GM19023 (cell line): Measurements from ENCODE around the gene HSD17B2.
"Not testable (repeated sequence)": the region's sequence is repeated elsewhere in the genome, so short reads cannot be mapped to it uniquely, and the experiment has no call there.

Experiments
- ATAC-seq: cut with Tn5 transposase; IDR thresholded peaks from one replicate; pipeline ENCODE4 v1.9.1; 2021; ENCODE audit warnings: mild to moderate bottlenecking, moderate library complexity; ENCODE audit not compliant: unreplicated experiment

HSD17B2 gene, protein sequence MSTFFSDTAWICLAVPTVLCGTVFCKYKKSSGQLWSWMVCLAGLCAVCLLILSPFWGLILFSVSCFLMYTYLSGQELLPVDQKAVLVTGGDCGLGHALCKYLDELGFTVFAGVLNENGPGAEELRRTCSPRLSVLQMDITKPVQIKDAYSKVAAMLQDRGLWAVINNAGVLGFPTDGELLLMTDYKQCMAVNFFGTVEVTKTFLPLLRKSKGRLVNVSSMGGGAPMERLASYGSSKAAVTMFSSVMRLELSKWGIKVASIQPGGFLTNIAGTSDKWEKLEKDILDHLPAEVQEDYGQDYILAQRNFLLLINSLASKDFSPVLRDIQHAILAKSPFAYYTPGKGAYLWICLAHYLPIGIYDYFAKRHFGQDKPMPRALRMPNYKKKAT

DNA sequence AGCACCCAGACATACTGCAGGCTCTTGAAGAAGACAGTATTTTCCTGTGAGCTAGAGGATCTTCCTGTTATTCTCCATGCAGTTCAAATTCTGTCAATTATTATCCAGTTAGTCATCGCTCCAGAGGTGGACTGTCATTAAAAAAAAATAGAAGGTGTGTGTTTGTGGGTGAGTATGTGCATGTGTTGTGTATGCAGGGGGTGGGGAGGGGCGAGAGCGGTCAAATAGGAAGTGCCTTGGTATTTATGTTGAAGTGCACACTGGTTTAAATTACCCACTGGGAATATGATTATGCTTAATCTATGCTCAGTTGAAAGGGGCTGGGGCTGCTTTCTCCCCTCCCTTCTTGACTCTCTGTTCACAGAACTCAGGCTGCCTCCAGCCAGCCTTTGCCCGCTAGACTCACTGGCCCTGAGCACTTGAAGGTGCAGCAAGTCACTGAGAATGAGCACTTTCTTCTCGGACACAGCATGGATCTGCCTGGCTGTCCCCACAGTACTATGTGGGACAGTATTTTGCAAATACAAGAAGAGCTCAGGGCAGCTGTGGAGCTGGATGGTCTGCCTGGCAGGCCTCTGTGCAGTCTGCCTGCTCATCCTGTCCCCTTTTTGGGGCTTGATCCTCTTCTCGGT, at the start of gene HSD17B2:
Gene HSD17B2, plus strand, starts transcription at position 273 of the 632 bp plus-strand sequence. Its CDS starts 172 bp downstream, at position 445.
- ATAC-seq: no peak

DNA sequence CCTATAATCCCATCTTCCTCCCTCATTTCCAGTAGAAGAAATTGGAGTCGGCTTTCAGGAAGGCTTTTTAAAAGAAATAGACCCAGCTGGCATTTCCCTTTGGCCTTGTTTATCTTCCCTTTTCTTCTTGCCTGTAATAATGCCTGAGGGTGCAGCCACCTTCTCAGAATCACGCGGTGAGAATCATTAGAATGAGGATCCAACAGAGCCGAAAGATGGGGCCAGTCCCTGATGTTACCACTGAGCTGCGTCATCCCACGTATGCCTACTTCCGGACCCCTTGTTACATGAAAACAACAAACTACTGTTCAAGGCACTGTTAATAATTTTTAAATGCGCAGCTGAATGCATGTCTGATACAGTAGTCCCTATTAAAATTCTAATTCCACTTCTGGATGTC, 47.9 kb upstream of the HSD17B2 start:
- ATAC-seq: no peak

DNA sequence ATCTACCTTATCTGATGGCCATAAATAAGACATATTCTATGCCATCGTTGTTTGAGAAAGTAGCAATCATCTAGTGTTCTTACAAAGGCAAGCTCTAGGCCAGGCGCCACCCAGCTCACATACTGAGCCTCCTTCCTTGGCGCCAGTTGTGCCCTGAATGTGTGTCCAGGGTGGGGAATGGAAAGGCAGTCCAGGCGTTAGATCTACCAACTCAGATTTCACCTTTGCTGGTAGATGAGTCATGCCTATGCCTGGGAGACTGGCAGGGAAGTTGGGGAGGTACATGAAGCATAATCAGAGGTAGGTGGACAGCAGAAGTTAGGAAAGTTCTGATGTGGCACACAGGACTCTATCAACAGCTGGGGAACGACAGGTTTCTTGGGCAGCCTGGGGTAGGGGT, 47.3 kb upstream of the HSD17B2 start:
- ATAC-seq: no peak

DNA sequence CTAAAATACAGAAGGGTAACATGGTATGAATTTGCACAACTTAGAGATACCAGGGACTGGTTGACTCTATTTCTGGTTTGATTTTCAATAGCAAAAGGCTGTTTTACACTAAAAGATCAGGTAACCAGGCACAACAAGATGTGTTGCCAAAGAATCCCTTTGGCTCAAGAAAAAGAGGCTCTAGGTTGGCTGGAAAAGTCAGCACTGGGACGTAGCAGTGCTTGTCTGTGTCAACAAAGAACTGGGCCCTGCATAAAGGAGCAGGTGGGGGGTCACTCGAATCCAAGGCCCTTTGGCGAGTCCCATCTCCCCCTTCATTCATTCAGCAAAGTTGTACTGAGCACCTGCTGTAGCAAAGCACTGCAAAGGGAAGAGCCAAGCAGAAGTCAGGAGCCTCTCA, 42.2 kb upstream of the HSD17B2 start:
- no peak for ATAC-seq

DNA sequence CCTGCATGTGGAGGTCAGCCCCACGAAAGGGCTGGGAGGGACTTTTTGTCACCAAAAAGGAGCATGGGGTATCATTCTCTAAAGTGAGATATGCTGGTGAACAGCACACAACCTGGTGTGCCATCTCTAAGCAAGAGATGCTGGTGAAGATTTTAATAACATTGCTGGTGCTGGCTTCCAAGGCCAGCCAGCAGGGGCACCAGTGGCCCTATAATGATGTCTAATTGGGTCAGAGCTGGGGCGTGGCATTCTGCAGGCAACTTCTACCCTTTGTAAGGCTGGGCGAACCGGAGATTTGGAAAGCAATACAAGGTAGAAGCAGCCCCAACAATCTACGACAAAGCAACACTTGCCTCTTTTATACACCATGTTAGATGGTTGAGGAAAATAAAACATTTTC, 40.6 kb upstream of the HSD17B2 start:
- no peak for ATAC-seq

DNA sequence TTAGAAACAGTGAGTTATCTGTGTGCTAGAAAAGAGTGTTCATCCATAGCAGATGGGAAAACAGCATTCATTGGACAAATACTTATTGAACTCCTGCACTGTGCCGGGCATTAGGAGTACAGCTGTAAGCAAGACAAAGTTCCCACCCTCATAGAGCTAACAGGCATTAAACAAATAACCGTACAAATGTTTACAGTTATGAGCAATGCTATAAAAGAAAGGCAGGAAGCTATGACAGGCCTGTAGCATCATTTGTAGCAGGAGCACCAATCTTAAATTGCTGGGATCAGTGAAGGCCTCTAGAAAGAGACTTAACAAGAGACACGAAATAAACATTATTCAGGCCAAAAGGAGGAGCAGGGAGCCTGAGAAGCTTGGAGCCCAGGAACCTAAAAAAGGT, 39.4 kb upstream of the HSD17B2 start:
- no peak for ATAC-seq

DNA sequence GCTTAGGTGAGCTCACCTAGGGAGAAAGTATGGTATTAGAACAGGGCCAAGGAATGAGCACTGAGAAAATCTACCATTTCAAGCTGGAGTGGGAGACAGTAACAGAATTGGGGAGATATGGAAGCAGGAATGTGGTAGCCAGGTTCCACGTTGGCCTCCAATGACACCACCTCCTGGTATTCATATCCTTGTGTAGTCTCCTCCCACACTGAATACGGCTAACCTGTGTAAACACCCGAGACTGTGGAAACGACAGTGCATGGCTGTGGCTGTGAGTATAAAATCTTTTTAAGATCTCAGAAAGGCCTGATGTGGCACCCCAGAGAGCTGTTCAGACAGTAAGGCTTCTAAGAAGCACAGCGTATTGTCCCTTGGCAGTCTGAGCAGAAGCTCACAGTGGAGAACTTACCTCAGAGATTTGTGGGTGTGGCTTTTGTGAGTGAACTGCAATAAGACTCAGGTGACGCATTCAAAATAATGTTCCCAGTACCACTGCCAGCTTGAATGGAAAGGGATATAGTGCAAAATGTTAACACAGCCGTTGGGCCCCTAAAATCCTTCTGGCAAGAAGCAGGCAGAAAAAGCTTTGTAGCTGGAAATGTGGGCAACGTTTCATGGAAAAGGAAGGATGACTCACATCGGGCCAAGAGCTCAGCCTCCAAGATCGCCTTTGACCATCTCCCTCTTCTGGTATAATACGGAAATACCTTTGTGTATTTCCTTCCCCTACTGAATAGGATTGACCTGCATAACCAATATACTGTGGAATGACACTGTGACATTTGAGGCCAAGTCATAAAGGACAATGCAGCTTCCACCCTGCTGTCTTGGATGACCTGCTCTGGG, 38.2 kb upstream of the HSD17B2 start:
- ATAC-seq: no peak

DNA sequence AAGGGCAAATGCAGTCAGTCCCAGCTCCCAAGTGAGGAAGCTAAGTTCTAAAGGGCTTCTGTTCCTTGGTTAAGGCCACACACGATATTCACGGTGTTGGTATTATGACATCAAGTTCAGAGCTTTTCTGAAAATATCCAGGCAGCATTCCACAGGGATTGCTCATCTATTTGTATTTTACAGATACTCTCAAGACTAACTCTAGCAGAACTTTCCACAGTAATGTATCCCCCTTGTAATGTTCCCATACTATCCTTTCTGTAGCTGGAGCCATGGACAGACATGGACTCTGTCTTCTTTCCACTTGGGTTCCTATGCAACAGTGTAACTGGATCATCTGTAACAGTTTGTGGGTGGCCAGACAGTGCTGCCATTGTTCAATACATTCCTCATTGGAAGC, 37.3 kb upstream of the HSD17B2 start:
- no peak for ATAC-seq

DNA sequence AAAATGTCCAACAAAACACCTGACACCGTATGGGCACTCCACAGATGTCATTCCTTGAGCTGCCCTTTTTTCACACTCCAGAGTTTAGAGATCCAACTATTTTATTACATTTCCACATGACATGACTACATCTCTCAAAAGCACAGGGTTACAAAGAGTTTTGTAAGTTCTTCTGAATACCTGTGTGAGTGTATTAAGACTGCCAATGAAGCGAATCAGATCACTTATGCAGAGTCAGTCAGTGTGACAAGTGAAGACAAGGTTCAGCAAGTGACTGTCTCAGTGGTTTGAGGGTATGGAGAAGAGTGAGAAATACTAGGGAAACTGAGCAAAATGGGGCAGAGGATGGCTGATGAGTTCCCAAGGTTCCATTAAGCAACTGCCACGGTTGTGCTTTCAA, 32.2 kb upstream of the HSD17B2 start:
- no peak for ATAC-seq

DNA sequence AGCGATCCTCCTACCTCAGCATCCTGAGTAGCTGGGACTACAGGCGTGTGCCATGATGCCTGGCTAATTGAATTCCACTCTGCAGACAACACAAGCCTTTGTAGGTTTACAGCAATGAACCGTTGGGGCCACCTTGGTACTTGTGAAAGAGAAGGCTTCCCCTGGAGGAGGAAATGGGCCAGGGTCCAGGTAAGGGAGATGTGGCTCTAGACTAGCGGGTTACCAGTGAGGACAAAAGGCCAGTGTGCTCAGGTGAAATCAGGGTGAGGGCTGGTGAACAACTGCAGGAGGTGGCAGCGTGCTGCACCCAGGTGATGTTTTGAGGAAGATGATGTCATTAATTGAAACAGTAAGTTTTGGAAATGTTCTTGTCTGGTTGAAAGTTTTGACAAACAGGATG, 30.5 kb upstream of the HSD17B2 start:
- no peak for ATAC-seq

DNA sequence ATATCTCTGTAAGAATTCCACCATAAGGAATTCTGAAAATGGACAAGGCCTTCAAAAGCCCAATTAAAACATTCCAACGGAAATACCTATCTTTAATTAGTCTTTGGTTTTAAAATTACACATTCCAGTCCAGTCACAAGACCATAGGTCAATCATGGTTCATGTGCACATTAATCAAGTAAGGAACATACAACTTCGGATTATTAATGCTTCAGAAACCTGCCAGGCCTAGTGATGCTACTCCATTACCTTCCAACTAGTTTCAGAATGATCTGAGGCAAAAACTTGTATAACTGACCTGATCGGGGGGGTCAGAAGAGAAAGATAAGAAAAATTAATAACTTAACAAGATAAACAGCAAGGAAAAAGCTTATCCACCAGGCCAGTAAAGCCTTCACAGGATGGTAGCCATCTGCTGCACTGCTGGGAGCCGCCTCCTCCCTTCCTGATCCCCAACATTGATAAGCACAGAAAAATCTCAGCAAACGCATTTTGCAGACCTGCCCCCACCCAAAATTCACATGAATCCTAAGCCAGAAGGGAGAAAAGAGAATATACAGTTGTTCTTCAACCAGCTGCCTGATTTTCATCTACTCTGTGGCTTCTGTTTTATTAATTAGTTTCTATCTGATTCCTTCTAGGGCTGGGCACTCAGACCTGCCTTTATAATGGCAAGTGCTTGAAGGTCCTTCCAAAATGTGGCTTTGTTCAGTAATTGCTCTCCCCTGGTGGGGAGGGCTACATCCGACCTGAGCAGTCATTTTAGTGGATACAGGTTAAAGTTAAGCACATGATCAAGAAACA, 29.8 kb upstream of the HSD17B2 start:
- ATAC-seq: no peak

DNA sequence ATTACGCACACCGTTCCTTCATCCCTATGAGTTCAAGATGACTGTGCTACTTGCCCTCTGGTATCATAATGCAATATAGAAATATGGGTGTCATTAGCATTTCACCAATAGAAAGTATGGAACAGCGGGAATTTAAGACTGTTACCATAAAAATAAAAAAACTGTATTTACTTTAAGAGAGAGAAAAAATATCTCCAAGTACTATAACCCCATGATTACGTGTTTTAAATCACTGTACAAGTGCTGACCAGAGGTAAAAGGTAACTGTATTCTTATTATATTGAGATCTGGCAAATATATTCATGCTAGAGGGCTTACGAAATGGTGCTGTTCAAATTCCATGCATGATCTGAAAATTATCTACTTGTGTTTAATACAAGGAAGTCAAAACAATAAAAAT, 29.0 kb upstream of the HSD17B2 start:
- ATAC-seq: no peak

DNA sequence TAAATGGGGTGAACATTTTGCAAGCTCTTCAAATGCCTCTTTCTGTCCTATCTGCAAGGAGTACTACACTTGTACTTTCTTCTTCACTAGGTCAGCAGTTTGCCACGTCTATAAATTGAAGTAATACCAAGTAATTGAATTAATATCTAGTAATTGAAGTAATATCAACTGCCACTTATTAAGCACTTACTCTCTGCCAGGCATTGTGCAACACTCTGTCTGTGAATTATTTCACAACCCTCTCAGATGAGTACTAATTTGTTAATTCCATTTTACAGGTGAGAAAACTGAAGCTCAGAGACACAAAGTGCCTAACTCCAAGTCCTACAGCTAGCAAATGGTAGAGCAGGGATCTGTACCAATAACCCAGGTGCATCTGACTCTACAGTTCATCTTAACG, 27.9 kb upstream of the HSD17B2 start:
- ATAC-seq: no peak

DNA sequence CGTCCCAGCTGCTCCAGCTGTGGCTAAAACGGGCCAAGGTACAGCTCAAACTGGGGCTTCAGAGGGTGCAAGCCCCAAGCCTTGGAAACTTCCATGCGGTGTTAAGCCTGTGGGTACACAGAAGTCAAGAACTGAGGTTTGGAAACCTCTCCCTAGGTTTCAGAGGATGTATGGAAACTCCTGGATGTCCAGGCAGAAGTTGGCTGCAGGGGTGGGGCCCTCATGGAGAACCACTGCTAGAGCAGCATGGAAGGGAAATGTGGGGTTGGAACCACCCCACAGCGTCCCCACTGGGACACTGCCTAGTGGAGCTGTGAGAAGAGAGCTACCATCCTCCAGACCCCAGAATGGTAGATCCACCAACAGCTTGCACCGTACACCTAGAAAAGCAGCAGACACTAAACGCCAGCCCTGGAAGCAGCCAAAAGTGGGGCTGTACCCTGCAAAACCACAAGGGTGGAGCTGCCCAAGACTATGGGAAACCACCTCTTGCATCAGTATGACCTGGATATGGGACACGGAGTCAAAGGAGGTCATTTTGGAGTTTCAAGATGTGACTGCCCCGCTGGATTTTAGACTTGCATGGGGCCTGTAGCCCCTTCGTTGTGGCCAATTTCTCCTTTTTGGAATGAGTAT, 26.0 kb upstream of the HSD17B2 start:
- ATAC-seq: no peak

DNA sequence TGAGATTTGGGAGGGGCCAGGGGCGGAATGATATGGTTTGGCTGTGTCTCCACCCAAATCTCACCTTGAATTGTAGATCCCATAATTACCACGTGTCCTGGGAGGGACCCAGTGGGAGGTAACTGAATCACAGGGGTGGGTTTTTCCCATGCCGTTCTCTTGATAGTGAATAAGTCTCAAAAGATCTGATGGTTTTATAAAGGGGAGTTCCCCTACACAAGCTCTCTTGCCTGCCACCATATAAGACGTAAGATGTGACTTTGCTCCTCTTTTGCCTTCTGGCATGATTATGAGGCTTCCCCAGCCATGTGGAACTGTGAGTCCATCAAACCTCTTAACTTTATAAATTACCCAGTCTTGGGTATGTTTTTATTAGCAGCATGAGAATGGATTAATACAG, 25.3 kb upstream of the HSD17B2 start:
- not testable (repeated sequence) for ATAC-seq

DNA sequence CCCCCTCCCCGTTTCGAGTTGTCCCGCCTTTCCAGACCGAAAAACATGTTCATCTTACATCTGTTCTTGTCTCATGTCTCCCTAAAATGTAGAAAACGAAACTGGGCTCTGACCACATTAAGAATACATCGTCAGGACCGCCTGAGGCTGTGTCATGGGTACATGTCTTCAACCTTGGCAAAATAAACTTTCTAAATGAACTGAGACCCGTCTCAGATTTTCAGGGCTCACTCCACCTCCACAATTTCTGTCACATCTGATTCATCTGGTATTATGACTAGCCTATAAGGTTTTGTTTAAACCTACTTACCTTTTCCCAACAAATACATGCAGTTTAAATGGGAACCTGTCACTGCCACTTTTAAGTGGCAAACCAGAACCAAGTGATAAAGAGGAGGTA, 24.4 kb upstream of the HSD17B2 start:
- no peak for ATAC-seq

DNA sequence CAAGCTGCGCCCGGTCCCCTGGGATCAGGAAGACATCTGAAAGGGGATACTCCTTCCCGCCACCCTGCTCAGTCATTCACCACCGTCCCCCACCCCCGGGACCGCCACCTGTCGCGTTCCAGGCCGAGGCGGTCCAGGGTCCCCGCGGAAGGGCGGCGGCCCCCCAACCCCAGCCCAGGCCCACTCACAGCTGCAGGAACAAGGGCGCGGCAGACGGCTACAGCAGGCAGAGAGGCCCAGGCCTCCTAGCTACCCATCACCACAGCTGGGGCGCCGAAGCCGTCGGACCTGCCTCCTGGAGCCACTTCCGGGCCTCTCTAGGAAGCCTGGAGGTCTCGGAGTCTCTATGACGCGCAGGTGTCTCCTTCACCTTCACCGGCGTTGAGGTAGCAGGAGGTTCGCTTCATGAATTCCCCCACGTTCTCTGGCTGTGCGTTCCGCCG, 23.8 kb upstream of the HSD17B2 start, which contains the start of gene SDR42E1:
Gene SDR42E1, minus strand, starts transcription at position 272 of the 443 bp plus-strand sequence. CDS start 10,612 bp downstream, outside the sequence.
- ATAC-seq: peak; percentile 85

DNA sequence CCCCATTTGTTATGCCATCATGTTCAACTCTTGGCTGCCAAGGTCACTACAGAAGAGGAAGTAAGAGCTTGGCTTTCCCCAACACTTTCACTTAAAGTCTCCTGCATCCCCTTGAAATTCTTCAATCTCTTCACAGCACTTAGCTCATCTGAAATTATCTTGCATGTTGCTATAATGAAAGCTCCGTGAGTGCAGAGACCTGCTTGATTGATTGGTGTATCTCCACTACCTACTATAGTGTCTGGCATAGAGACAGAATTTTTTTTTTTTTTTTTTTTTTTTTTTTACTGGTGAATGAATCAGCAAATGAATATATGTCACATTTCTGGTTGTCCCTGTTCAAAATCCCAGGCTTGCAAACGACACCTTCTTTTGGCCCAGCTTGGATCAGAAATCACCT, 21.9 kb upstream of the HSD17B2 start:
- no peak for ATAC-seq

DNA sequence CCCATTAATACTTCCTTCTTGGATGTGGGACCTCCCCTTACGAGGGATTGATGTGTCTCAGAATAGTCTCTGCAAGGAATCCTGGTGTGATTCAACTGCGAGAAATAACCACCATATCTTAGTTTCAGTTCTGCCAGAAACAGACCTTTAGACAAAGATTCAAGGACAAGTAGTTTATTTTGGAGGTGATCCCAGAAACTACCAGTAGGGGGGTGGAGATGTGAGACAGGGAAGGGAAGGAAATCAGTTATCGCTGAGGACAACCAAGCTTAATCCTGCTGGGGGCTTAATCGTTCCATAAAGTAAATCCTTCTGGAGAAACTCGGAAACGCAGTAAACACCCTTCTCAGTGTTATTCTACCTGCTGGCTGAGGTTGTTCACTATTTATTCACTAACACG, 18.8 kb upstream of the HSD17B2 start:
- ATAC-seq: no peak

DNA sequence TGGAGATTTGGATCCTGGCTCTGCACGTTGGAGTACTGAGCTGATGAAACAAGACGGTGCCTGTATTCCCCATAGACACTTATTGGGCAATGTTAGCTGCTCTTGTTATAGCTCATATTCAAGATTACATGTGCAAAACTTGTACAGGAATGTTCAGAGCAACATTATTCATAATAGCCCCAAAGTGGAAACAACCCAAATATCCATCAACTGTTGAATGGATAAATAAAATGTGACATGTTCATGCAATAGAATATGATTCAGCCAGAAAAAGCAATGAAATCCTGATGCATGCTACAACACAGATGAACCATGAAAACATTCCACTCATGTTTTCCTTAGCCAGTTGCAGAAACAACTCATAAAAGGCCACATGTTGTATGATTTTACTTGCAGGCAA, 18.1 kb upstream of the HSD17B2 start:
- no peak for ATAC-seq
